Measurements from ENCODE around the gene GUCY2D. TPM values are rescaled to one million over a fixed set of nuclear protein-coding genes. Genes with fewer than 3 reads are reported as not detected.

Gene GUCY2D
- total and polyA plus RNA-seq, 5 donors = 0.09 to 0.85 (median 0.27) TPM; not detected in 1

- Histone ChIP-seq H3K27me3 (ENCODE audit: control insufficient read depth, insufficient read depth) (no peaks in the 10 kb centered on the region), H3K9me3 (ENCODE audit: control insufficient read depth, low read length) (no peaks in the 10 kb centered on the region), H3K27ac (ENCODE audit: low read length) (no peak overlapping the region), H3K4me3 (ENCODE audit: low read length) (no peak overlapping the region), H3K4me1 (ENCODE audit: control insufficient read depth, insufficient read depth, low read length) (no peaks in the 10 kb centered on the region)
- WGBS = 93% methylated on average over 8 of the region's 8 CpGs
- peak; percentile 36 to 54 for ATAC-seq
- DNase-seq = peak in 2 of 3 donors; percentile 38 to 56
- intact Hi-C loops (cut with DNase I) = no loop called here
Observed at GRCh38 chr17:7972131-7972785, 30.2 kb upstream of the GUCY2D start.

DNA sequence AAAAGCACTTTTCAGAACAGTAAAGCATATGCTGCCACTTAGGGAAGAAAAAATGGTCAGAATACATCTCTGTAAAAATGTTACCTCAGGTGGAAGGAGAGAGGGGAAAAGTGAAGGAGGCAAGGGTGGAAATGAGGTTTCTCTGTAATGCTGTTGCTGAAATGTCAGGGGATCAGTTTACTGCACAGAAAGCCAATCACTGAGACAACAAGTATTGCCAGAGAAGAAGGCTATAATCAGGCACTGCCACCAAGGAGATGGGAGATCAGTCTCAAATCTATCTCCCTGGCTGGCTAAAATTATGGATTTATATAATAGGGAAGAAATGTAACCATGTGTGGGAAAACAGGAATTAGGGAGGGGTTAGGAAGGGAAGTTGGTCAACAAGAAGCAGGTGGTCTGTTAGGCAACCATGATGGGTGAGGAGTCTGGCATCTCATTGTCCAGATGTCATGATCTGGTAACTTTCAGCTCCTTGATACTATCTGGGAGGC lies 27.7 kb upstream of the GUCY2D start:
- H3K4me3 ChIP-seq (ENCODE audit: low read length) = no peak overlapping the region
- ATAC-seq (no peak), DNase-seq (no peak)
- no peaks in the 10 kb centered on the region for H3K4me1 ChIP-seq (ENCODE audit: control insufficient read depth, insufficient read depth, low read length)
- no peak overlapping the region for H3K27ac ChIP-seq (ENCODE audit: low read length)
- H3K9me3 ChIP-seq (ENCODE audit: control insufficient read depth, low read length) = no peaks in the 10 kb centered on the region
- no peaks in the 10 kb centered on the region for H3K27me3 ChIP-seq (ENCODE audit: control insufficient read depth, insufficient read depth)
- intact Hi-C loops (cut with DNase I) = no loop called here

GRCh38 chr17:7977039-7977438 lies 25.4 kb upstream of the GUCY2D start:
- Histone ChIP-seq H3K9me3 (ENCODE audit: control insufficient read depth, low read length) (no peaks in the 10 kb centered on the region), H3K27me3 (ENCODE audit: control insufficient read depth, insufficient read depth) (no peaks in the 10 kb centered on the region), H3K4me3 (ENCODE audit: low read length) (no peak overlapping the region), H3K4me1 (ENCODE audit: control insufficient read depth, insufficient read depth, low read length) (no peaks in the 10 kb centered on the region), H3K27ac (ENCODE audit: low read length) (no peak overlapping the region)
- no peak for ATAC-seq
- 89% methylated on average over 4 of the region's 4 CpGs for WGBS
- intact Hi-C loops (cut with DNase I) = no loop called here
- no peak for DNase-seq

- WGBS = 92% methylated on average over 5 of the region's 5 CpGs
- intact Hi-C loops (cut with DNase I) = no loop called here
- Histone ChIP-seq H3K4me1 (ENCODE audit: control insufficient read depth, insufficient read depth, low read length) (no peaks in the 10 kb centered on the region), H3K27ac (ENCODE audit: low read length) (no peak overlapping the region), H3K9me3 (ENCODE audit: control insufficient read depth, low read length) (no peaks in the 10 kb centered on the region), H3K4me3 (ENCODE audit: low read length) (no peak overlapping the region), H3K27me3 (ENCODE audit: control insufficient read depth, insufficient read depth) (no peaks in the 10 kb centered on the region)
- DNase-seq (no peak), ATAC-seq (no peak)
Observed at GRCh38 chr17:7977805-7978204, 24.6 kb upstream of the GUCY2D start.

DNA sequence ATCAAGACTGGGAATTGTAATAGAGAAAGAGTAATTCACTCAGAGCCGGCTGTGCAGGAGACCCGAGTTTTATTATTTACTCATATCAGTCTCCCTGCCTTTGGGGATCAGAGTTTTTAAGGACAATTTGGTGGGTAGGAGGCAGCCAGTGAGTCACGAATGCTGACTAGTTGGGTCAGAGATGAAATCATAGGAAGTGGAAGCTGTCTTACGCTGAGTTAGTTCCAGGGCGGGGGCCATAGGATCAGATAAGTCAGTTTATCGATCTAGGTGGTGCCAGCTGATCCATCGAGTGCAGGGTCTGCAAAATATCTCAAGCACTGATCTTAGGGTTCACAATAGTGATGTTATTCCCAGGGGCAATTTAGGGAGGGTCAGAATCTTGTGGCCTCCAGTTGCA lies 20.2 kb upstream of the GUCY2D start:
- intact Hi-C loops (cut with DNase I) = no loop called here
- 55% methylated on average over 7 of the region's 7 CpGs for WGBS

DNA sequence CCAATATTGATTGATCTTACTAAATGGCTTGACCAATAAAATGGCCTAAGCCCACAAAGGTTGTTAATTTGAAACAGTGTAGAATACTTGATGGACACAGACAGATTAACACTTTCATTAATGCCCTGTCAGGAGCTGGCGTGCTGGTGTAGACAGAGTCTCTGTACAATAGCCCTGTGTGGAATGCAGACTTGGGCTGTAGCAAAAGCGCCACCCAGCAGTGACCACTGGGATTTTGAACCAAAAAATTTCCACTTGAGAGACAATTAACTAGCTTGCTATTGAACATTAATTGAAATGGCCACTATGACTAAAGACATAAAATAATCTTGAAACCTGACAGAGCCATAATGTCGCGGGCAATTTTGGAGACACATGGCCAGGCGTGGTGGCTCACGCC lies 19.7 kb upstream of the GUCY2D start:
- ATAC-seq (no peak), DNase-seq (no peak)
- H3K4me1 ChIP-seq (ENCODE audit: control insufficient read depth, insufficient read depth, low read length) = no peaks in the 10 kb centered on the region
- no peaks in the 10 kb centered on the region for H3K27me3 ChIP-seq (ENCODE audit: control insufficient read depth, insufficient read depth)
- intact Hi-C loops (cut with DNase I) = no loop called here
- no peak overlapping the region for H3K4me3 ChIP-seq (ENCODE audit: low read length)
- no peaks in the 10 kb centered on the region for H3K9me3 ChIP-seq (ENCODE audit: control insufficient read depth, low read length)
- no peak overlapping the region for H3K27ac ChIP-seq (ENCODE audit: low read length)
- WGBS = 85% methylated on average over 6 of the region's 6 CpGs

More for the DNA sequence above, 20.2 kb upstream of the GUCY2D start:
- Histone ChIP-seq H3K9me3 (ENCODE audit: control insufficient read depth, low read length) (no peaks in the 10 kb centered on the region), H3K27me3 (ENCODE audit: control insufficient read depth, insufficient read depth) (no peaks in the 10 kb centered on the region), H3K4me3 (ENCODE audit: low read length) (no peak overlapping the region), H3K27ac (ENCODE audit: low read length) (no peak overlapping the region), H3K4me1 (ENCODE audit: control insufficient read depth, insufficient read depth, low read length) (no peaks in the 10 kb centered on the region)
- ATAC-seq (no peak), DNase-seq (no peak)

DNA sequence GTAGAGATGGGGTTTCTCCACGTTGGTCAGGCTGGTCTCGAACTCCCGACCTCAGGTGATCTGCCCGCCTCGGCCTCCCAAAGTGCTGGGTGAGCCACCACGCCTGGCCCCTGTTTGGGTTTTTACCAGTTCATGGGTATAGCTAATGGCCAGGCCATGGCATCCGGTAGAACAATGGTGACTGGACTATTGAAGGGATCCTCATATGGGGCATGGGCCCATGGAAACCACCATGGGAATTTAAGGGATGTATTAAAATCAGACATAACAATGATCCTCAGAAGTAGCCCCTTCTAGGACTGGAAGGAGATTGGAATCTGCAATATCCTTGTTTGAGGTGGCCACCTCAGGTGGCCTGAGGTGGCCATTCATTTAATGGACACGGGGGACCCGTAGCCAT lies 17.5 kb upstream of the GUCY2D start:
- Histone ChIP-seq H3K9me3 (ENCODE audit: control insufficient read depth, low read length) (no peaks in the 10 kb centered on the region), H3K27ac (ENCODE audit: low read length) (no peak overlapping the region), H3K4me3 (ENCODE audit: low read length) (no peak overlapping the region), H3K4me1 (ENCODE audit: control insufficient read depth, insufficient read depth, low read length) (no peaks in the 10 kb centered on the region), H3K27me3 (ENCODE audit: control insufficient read depth, insufficient read depth) (no peaks in the 10 kb centered on the region)
- intact Hi-C loops (cut with DNase I) = loop anchor here in 3 of 4 donors (5.0 kb wide), 5 partner anchors 63 to 163 kb away; no protein-coding TSS in a partner anchor
- no peak for ATAC-seq
- WGBS = 84% methylated on average over 9 of the region's 9 CpGs
- DNase-seq = no peak

- DNase-seq = no peak
- ATAC-seq = no peak
- no peaks in the 10 kb centered on the region for H3K27me3 ChIP-seq (ENCODE audit: control insufficient read depth, insufficient read depth)
- H3K9me3 ChIP-seq (ENCODE audit: control insufficient read depth, low read length) = no peaks in the 10 kb centered on the region
- 52% methylated on average over 12 of the region's 12 CpGs for WGBS
- intact Hi-C loops (cut with DNase I) = loop anchor here in 3 of 4 donors (5.0 kb wide), 5 partner anchors 65 to 165 kb away; no protein-coding TSS in a partner anchor
- H3K27ac ChIP-seq (ENCODE audit: low read length) = no peak overlapping the region
- no peak overlapping the region for H3K4me3 ChIP-seq (ENCODE audit: low read length)
- H3K4me1 ChIP-seq (ENCODE audit: control insufficient read depth, insufficient read depth, low read length) = no peaks in the 10 kb centered on the region
Observed at GRCh38 chr17:7987112-7987893, 15.1 kb upstream of the GUCY2D start.

- Histone ChIP-seq H3K4me3 (ENCODE audit: low read length) (no peak overlapping the region), H3K9me3 (ENCODE audit: control insufficient read depth, low read length) (no peaks in the 10 kb centered on the region), H3K27me3 (ENCODE audit: control insufficient read depth, insufficient read depth) (no peaks in the 10 kb centered on the region), H3K27ac (ENCODE audit: low read length) (no peak overlapping the region), H3K4me1 (ENCODE audit: control insufficient read depth, insufficient read depth, low read length) (no peaks in the 10 kb centered on the region)
- intact Hi-C loops (cut with DNase I) = loop anchor here (1.0 to 5.0 kb wide), 7 partner anchors 66 to 166 kb away; no protein-coding TSS in a partner anchor
- 20% methylated on average over 5 of the region's 5 CpGs for WGBS
- DNase-seq (no peak), ATAC-seq (peak; percentile 51 to 68)
Observed at GRCh38 chr17:7988750-7989178, 13.7 kb upstream of the GUCY2D start.

GRCh38 chr17:7989781-7990655 lies 12.4 kb upstream of the GUCY2D start:
- DNase-seq (peak; percentile 78 to 94 (median 93)), ATAC-seq (peak; percentile 83 to 90)
- H3K4me3 ChIP-seq (ENCODE audit: low read length) = peak overlapping the region; percentile 49
- H3K27ac ChIP-seq (ENCODE audit: low read length) = no peak overlapping the region
- intact Hi-C loops (cut with DNase I) = loop anchor here (1.0 to 5.0 kb wide), 8 partner anchors 67 to 243 kb away; no protein-coding TSS in a partner anchor
- WGBS = 4% methylated on average over 59 of the region's 59 CpGs
- no peaks in the 10 kb centered on the region for H3K4me1 ChIP-seq (ENCODE audit: control insufficient read depth, insufficient read depth, low read length)
- no peaks in the 10 kb centered on the region for H3K27me3 ChIP-seq (ENCODE audit: control insufficient read depth, insufficient read depth)
- no peaks in the 10 kb centered on the region for H3K9me3 ChIP-seq (ENCODE audit: control insufficient read depth, low read length)
